ENCODE results near the gene ZNF587B. TPM values are rescaled to one million over a fixed set of nuclear protein-coding genes. Genes with fewer than 3 reads are reported as not detected.
"Not testable (repeated sequence)": the region's sequence is repeated elsewhere in the genome, so short reads cannot be mapped to it uniquely, and the experiment has no call there.

The ZNF587B gene
- total RNA-seq, 4 donors from 2014 or later, result 15.0 to 28.6 (median 19.6) TPM

DNA sequence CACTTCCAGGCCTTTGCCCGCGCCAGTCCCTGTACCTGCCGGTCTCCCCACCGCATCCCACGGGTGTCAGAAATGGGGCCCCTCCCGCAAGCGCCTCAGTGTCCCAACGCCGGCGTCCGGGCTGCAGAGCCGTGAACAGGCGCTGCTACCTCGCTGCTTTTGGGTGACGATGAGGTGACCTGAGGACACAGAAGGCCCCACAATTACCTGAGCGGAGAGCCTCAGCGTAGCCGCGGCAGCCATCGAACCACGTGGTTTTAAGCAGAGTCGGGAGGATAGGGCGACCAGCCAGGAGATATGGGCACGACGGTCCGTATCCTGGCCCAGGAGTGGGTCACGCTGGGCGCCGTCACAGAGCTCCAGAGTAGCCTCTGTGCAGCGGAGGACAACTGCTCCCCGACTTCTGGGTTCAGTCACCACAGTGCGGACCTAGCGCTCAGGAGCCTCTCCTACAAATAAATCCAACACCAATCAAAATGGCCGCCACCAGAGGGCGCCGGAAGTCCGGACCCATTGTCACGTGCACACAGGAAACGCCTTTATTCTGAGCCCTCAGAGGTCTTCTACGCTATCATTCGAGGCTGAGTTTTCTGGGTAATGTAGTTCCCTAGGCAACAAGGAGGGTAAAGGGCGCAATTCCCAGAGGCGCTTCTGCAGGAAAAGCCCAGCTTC, 58.6 kb downstream of the ZNF587B start, which contains the start of gene ZNF814:
Gene ZNF814, minus strand, starts transcription at position 478 of the 672 bp plus-strand sequence. Its CDS starts 235 bp downstream, at position 243.
- peaks cover 8% of the 10 kb centered on the region for H3K36me3 ChIP-seq
- peak within 1 kb of the TSS; percentile 77 for H3K27ac ChIP-seq
- TF ChIP-seq POLR2AphosphoS5 (IDR thresholded peaks at IDR 0.05), result peak in 1 of 3 donors; percentile 46
- TF ChIP-seq POLR2A (IDR thresholded peaks at IDR 0.05), result no peak
- TF ChIP-seq EP300 (IDR thresholded peaks at IDR 0.05), result no peak
- TF ChIP-seq, protein P1, sequence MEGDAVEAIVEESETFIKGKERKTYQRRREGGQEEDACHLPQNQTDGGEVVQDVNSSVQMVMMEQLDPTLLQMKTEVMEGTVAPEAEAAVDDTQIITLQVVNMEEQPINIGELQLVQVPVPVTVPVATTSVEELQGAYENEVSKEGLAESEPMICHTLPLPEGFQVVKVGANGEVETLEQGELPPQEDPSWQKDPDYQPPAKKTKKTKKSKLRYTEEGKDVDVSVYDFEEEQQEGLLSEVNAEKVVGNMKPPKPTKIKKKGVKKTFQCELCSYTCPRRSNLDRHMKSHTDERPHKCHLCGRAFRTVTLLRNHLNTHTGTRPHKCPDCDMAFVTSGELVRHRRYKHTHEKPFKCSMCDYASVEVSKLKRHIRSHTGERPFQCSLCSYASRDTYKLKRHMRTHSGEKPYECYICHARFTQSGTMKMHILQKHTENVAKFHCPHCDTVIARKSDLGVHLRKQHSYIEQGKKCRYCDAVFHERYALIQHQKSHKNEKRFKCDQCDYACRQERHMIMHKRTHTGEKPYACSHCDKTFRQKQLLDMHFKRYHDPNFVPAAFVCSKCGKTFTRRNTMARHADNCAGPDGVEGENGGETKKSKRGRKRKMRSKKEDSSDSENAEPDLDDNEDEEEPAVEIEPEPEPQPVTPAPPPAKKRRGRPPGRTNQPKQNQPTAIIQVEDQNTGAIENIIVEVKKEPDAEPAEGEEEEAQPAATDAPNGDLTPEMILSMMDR (IDR thresholded peaks at IDR 0.05), result peak in 1 of 2 donors; percentile 23
- no peaks in the 10 kb centered on the region for H3K9me3 ChIP-seq
- WGBS, result 0% methylated on average over 10 of the region's 43 CpGs
- no peaks in the 10 kb centered on the region for H3K27me3 ChIP-seq
- DNase-seq (ENCODE audit: low spot score in 2 of 2), result peak; percentile 84 to 85
- peak within 1 kb of the TSS; percentile 52 for H3K4me3 ChIP-seq
- H3K4me1 ChIP-seq, result peaks cover 6% of the 10 kb centered on the region

DNA sequence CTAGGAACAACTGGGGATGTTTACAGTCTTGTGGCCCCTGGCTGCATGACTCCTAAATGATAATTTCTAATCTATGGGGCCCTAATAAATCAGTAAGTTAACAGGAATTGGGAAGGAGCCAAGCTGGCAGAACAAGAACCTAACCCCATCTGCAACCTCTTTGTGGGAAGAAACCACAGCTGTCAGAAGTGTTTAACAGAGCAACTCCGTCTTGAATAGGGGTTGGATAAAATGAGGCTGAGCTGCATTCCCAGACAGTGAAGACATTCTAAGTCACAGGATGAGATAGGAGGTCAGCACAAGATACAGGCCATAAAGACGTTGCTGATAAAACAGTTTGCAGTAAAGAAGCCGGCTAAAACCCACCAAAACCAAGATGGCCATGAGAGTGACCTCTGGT, 60.6 kb downstream of the ZNF587B start:
- H3K9me3 ChIP-seq; H3K36me3 ChIP-seq; H3K4me3 ChIP-seq; H3K4me1 ChIP-seq; H3K27me3 ChIP-seq; DNase-seq (ENCODE audit: low spot score in 2 of 2); H3K27ac ChIP-seq: not testable (repeated sequence)
- 47% methylated on average over 3 of the region's 3 CpGs for WGBS

Other genes starting within 250 kb of the ZNF587B start
- gene ZIK1, start 246.2 kb upstream of the ZNF587B start, total RNA-seq, result 1 to 10 TPM; 3.0 to 5.7 (median 4.1) TPM
- gene ZNF530, start 230.4 kb upstream of the ZNF587B start, total RNA-seq, result 1 to 10 TPM; 4.7 to 9.7 (median 7.2) TPM
- gene ZNF134, start 216.1 kb upstream of the ZNF587B start, total RNA-seq, result 10 to 100 TPM; 15.8 to 35.0 (median 21.5) TPM
- gene ZNF211, start 197.1 kb upstream of the ZNF587B start, total RNA-seq, result 10 to 100 TPM in 3 of 4 donors, 1 to 10 TPM in 1; 7.5 to 21.3 (median 14.1) TPM
- gene ZSCAN4, start 161.4 kb upstream of the ZNF587B start, total RNA-seq, result 1 to 10 TPM in 2 of 4 donors, not detected in 2; 2.3 to 3.9 TPM
- 10 to 100 TPM; 21.5 to 42.3 (median 29.7) TPM for gene ZNF551, start 148.3 kb upstream of the ZNF587B start, total RNA-seq
- 1 to 10 TPM in 2 of 4 donors, under 1 TPM in 1, not detected in 1; 0.13 to 1.3 (median 1.3) TPM for gene ZNF154, start 121.1 kb upstream of the ZNF587B start, total RNA-seq
- 1 to 10 TPM; 2.0 to 8.4 (median 2.8) TPM for gene ZNF671, start 102.7 kb upstream of the ZNF587B start, total RNA-seq
- gene ZNF776, start 83.5 kb upstream of the ZNF587B start, total RNA-seq, result 10 to 100 TPM; 11.2 to 23.8 (median 15.0) TPM
- gene ZNF586, start 60.6 kb upstream of the ZNF587B start, total RNA-seq, result 10 to 100 TPM; 20.6 to 47.4 (median 26.8) TPM
- 10 to 100 TPM in 1 of 4 donors, 1 to 10 TPM in 3; 5.6 to 11.5 (median 8.3) TPM for gene ZNF552, start 15.4 kb upstream of the ZNF587B start, total RNA-seq
- 10 to 100 TPM; 16.4 to 43.2 (median 20.0) TPM for gene ZNF587, start 19.6 kb downstream of the ZNF587B start, total RNA-seq
- 10 to 100 TPM in 3 of 4 donors, 1 to 10 TPM in 1; 9.1 to 36.6 (median 18.3) TPM for gene ZNF814, start 58.7 kb downstream of the ZNF587B start, total RNA-seq
- 10 to 100 TPM in 2 of 4 donors, 1 to 10 TPM in 2; 8.0 to 18.5 (median 10.8) TPM for gene ZNF417, start 86.3 kb downstream of the ZNF587B start, total RNA-seq
- gene ZNF418, start 105.1 kb downstream of the ZNF587B start, total RNA-seq, result 10 to 100 TPM in 1 of 4 donors, 1 to 10 TPM in 3; 1.2 to 33.4 (median 4.5) TPM
- gene ZNF256, start 117.4 kb downstream of the ZNF587B start, total RNA-seq, result 10 to 100 TPM; 10.5 to 15.4 (median 12.7) TPM
- gene C19orf18, start 144.2 kb downstream of the ZNF587B start, total RNA-seq, result 1 to 10 TPM in 1 of 4 donors, under 1 TPM in 2, not detected in 1; 0.62 to 1.0 (median 0.83) TPM
- gene ZNF606, start 172.5 kb downstream of the ZNF587B start, total RNA-seq, result 10 to 100 TPM in 3 of 4 donors, 1 to 10 TPM in 1; 4.0 to 21.9 (median 14.3) TPM
- gene ZSCAN1, start 203.7 kb downstream of the ZNF587B start, total RNA-seq, result not detected
- gene ZNF135, start 229.0 kb downstream of the ZNF587B start, total RNA-seq, result 10 to 100 TPM in 2 of 4 donors, 1 to 10 TPM in 2; 4.6 to 12.4 (median 7.7) TPM

Measured in suprapubic skin (tissue), 4 donors.